Measurements from ENCODE around the gene FIGNL2.
"Not testable (repeated sequence)": the region's sequence is repeated elsewhere in the genome, so short reads cannot be mapped to it uniquely, and the experiment has no call there.

FIGNL2 gene

GRCh38 chr12:51833448-51834227 lies 14.9 kb downstream of the FIGNL2 start:
- DNase-seq: peak; percentile 10

- no peak for DNase-seq
Observed at GRCh38 chr12:51832354-51833107, 16.0 kb downstream of the FIGNL2 start.

GRCh38 chr12:51831817-51832216 lies 16.7 kb downstream of the FIGNL2 start:
- DNase-seq: not testable (repeated sequence)

GRCh38 chr12:51829641-51830040 lies 18.9 kb downstream of the FIGNL2 start:
- no peak for DNase-seq

GRCh38 chr12:51829011-51829481 lies 19.5 kb downstream of the FIGNL2 start:
- no peak for DNase-seq

GRCh38 chr12:51827925-51828818 lies 20.3 kb downstream of the FIGNL2 start:
- DNase-seq: peak; percentile 20

GRCh38 chr12:51826881-51827280 lies 21.6 kb downstream of the FIGNL2 start:
- DNase-seq: no peak

GRCh38 chr12:51825216-51825615 lies 23.3 kb downstream of the FIGNL2 start:
- no peak for DNase-seq

GRCh38 chr12:51823875-51824565 lies 24.5 kb downstream of the FIGNL2 start:
- peak; percentile 75 for DNase-seq

- no peak for DNase-seq
Observed at GRCh38 chr12:51822956-51823355, 25.6 kb downstream of the FIGNL2 start.

- DNase-seq: no peak
Observed at GRCh38 chr12:51822261-51822616, 26.3 kb downstream of the FIGNL2 start.

- DNase-seq: no peak
Observed at GRCh38 chr12:51821440-51822260, 26.9 kb downstream of the FIGNL2 start.

GRCh38 chr12:51820526-51821439 lies 27.7 kb downstream of the FIGNL2 start:
- peak; percentile 82 for DNase-seq

GRCh38 chr12:51819736-51820525 lies 28.6 kb downstream of the FIGNL2 start:
- DNase-seq: peak; percentile 16

- no peak for DNase-seq
Observed at GRCh38 chr12:51818566-51819300, 29.8 kb downstream of the FIGNL2 start.

- DNase-seq: no peak
Observed at GRCh38 chr12:51818086-51818485, 30.4 kb downstream of the FIGNL2 start.

GRCh38 chr12:51817027-51817953 lies 31.2 kb downstream of the FIGNL2 start:
- peak; percentile 51 for DNase-seq

- DNase-seq: no peak
Observed at GRCh38 chr12:51815571-51815970, 32.9 kb downstream of the FIGNL2 start.
